Body of pancreas (tissue), 4 donors: Measurements from ENCODE around the gene CFAP157. TPM values are rescaled to one million over a fixed set of nuclear protein-coding genes. Genes with fewer than 3 reads are reported as not detected.
A peak's percentile ranks its signal among the peaks of the same experiment; 100 is the strongest.

Source experiments
- ATAC-seq: fragments of 150-250 bp; one replicate; pipeline ENCODE4 v1.9.1; 2016
- DNase-seq, 4 donors: peaks; one replicate each; pipeline ENCODE4 v3.0.0-alpha.2; 2019
- H3K27ac ChIP-seq, 4 donors: fragments of 200-600 bp; sonication (generic); 1 replicate in 3 of 4; 2 replicates in 1 of 4; pipeline versions ENCODE4 v1.5.1 to v1.6.1; 2016 to 2019; ENCODE audit warnings: mild to moderate bottlenecking in 1 of 4, mixed read lengths in 1 of 4, moderate library complexity in 1 of 4
- H3K27me3 ChIP-seq, 2 donors: fragments of 200-600 bp; sonication (generic); one replicate each; pipeline ENCODE4 v1.6.0; 2016; ENCODE audit warnings: mild to moderate bottlenecking in 1 of 2
- H3K36me3 ChIP-seq, 2 donors: fragments of 200-600 bp; sonication (generic); replicated peaks in 1 of 2; 2 replicates each; pipeline ENCODE4 v1.5.1; 2016; ENCODE audit warnings: low read depth in 2 of 2; ENCODE audit not compliant: insufficient read depth in 1 of 2
- H3K4me1 ChIP-seq: fragments of 200-600 bp; sonication (generic); one replicate; pipeline ENCODE4 v1.6.0; 2016
- H3K4me3 ChIP-seq, 2 donors: fragments of 200-600 bp; sonication (generic); 1 replicate in 1 of 2; 2 replicates in 1 of 2; pipeline ENCODE4 v1.5.1; 2016 to 2019
- H3K9me3 ChIP-seq, 3 donors: fragments of 200-600 bp; sonication (generic); 1 replicate in 2 of 3; 2 replicates in 1 of 3; pipeline ENCODE4 v1.5.1; 2016
- POLR2A ChIP-seq, 3 donors: fragments of 450-650 bp; IDR thresholded peaks; one replicate each; pipeline ENCODE4 v1.6.1; 2016; ENCODE audit warnings: antibody characterized with exemption in 3 of 3, mild to moderate bottlenecking in 2 of 3
- WGBS, 2 donors: methylation state at CpG; one replicate each; pipeline ENCODE4 v1.1.5; 2017; 5-methylcytosine and 5-hydroxymethylcytosine counted together
- intact Hi-C: fragments of 100-400 bp; cut with DNase I; formaldehyde crosslinking; loops from one replicate; pipeline ENCODE4 v1.15.1; 2023
- total RNA-seq, 2 donors: library from RNA; depleted of rRNA; stranded (reverse); fragments of >200 nt; gene quantifications; one replicate each; pipeline ENCODE4 v1.1.0, GENCODE V29; 2016
- TF ChIP-seq, protein P1 (sequence below), 7 experiments: fragments of 450-650 bp in 4 of 7; fragments of 200-600 bp in 3 of 7; sonication (generic) in 3 of 7; IDR thresholded peaks; one replicate each; pipeline ENCODE4 v1.5.1; 2016 to 2019; ENCODE audit warnings: antibody characterized with exemption in 7 of 7

Gene CFAP157
- total RNA-seq, 2 donors from 2014 or later = 2.3 TPM

- DNase-seq = no peak
- WGBS, 2 donors = 88 to 93% methylated on average over 5 to 11 of the region's 11 CpGs
These were observed 5.6 kb downstream of the CFAP157 start for GRCh38 chr9:127712371-127712770.

GRCh38 chr9:127712867-127713266, 6.1 kb downstream of the CFAP157 start:
- H3K36me3 ChIP-seq = no peaks in the 10 kb centered on the region
- H3K27me3 ChIP-seq = no peaks in the 10 kb centered on the region
- intact Hi-C loops = no loop called here
- H3K4me3 ChIP-seq = no peak overlapping the region
- no peak overlapping the region for H3K27ac ChIP-seq
- TF ChIP-seq, protein P1, sequence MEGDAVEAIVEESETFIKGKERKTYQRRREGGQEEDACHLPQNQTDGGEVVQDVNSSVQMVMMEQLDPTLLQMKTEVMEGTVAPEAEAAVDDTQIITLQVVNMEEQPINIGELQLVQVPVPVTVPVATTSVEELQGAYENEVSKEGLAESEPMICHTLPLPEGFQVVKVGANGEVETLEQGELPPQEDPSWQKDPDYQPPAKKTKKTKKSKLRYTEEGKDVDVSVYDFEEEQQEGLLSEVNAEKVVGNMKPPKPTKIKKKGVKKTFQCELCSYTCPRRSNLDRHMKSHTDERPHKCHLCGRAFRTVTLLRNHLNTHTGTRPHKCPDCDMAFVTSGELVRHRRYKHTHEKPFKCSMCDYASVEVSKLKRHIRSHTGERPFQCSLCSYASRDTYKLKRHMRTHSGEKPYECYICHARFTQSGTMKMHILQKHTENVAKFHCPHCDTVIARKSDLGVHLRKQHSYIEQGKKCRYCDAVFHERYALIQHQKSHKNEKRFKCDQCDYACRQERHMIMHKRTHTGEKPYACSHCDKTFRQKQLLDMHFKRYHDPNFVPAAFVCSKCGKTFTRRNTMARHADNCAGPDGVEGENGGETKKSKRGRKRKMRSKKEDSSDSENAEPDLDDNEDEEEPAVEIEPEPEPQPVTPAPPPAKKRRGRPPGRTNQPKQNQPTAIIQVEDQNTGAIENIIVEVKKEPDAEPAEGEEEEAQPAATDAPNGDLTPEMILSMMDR (IDR thresholded peaks at IDR 0.05) = no peak
- no peak for TF ChIP-seq POLR2A (IDR thresholded peaks at IDR 0.05)
- WGBS, 2 donors = 90 to 93% methylated on average over 3 to 10 of the region's 10 CpGs
- ATAC-seq (no peak), DNase-seq (no peak)
- peaks cover 17% of the 10 kb centered on the region for H3K4me1 ChIP-seq
- H3K9me3 ChIP-seq = no peaks in the 10 kb centered on the region

More at GRCh38 chr9:127712371-127712770, 5.6 kb downstream of the CFAP157 start:
- H3K27ac ChIP-seq = no peak overlapping the region
- H3K4me3 ChIP-seq = no peak overlapping the region
- peaks cover 17% of the 10 kb centered on the region for H3K4me1 ChIP-seq
- H3K27me3 ChIP-seq = no peaks in the 10 kb centered on the region
- no peak for TF ChIP-seq POLR2A (IDR thresholded peaks at IDR 0.05)
- TF ChIP-seq, protein P1 (IDR thresholded peaks at IDR 0.05) = no peak
- no peaks in the 10 kb centered on the region for H3K9me3 ChIP-seq
- ATAC-seq = no peak
- intact Hi-C loops = no loop called here
- H3K36me3 ChIP-seq = no peaks in the 10 kb centered on the region

DNA sequence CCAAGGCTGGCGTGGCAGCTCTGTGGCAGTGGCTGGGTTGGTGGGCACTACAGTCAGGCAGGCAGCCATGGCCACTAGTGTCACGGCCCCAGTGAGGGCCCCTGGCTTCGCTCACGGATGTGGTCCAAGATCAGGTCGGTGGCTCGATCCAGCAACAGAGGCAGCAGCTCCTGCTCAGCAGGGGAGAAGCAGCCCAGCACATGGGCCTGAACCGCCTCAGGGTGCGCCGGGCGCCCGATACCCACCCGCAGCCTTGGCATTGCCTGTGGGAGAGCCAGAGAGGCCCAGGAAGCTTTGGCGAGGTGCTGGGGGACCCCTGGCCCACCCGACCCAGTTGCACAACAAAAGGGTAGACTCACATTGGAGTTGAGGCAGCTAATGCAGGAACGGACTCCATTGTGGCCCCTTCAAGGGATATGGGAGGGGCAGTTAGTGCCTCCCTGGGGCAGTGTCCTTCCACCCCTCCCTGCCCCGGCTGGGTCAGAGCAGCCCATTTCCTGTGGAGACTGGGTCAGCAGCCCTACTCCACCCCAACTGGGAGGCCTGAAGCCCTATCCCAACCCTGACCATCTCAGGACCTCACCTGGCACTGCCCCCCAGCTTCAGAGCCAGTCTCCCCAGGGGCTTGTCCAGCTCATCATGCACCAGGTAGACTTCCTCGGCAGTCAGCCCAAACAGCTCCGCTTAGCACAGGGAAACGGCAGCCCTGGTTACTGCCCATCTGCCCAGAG, 7.4 kb downstream of the CFAP157 start:
- DNase-seq = no peak

DNA sequence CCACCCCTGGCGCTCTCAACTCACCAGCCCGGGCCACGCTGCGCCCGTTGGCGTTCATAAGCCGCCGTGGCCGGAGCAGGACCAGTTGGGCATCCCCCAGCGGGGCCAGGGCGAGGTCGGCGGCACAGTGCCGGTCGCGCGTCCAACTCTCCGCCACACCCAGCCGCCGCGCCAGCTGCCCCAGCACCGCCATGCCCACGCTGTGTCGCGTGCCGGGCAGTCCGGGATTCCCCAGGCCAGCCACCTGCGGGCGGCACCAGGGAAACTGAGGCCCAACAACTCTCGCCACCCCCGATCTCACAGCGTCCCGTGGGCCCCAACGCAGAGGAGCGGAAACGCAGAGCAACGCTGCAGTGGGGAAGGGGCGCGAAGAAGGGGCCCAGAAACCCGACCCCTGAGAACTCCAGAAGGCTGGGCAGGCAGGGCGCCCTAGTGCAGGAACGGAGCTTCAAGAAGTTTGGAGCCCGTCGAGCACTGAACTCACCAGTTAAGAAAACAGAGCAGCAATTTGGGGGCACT, 8.2 kb downstream of the CFAP157 start:
- peak in 3 of 4 donors; percentile 42 to 45 (median 44) for DNase-seq
- TF ChIP-seq POLR2A (IDR thresholded peaks at IDR 0.05) = no peak
- TF ChIP-seq, protein P1 (IDR thresholded peaks at IDR 0.05) = no peak
- H3K4me3 ChIP-seq = peak overlapping the region; percentile 77 to 79
- ATAC-seq = peak; percentile 30
- H3K4me1 ChIP-seq = peaks cover 17% of the 10 kb centered on the region
- intact Hi-C loops = no loop called here
- no peaks in the 10 kb centered on the region for H3K27me3 ChIP-seq
- H3K27ac ChIP-seq = peak overlapping the region; percentile 29 to 86 (median 64)
- 0% methylated on average over 44 of the region's 44 CpGs; no CpG with 5 or more reads in 1 of the 2 donors for WGBS, 2 donors
- H3K36me3 ChIP-seq = no peaks in the 10 kb centered on the region
- no peaks in the 10 kb centered on the region for H3K9me3 ChIP-seq

More for the DNA sequence above, 7.4 kb downstream of the CFAP157 start:
- Histone ChIP-seq H3K9me3 (no peaks in the 10 kb centered on the region), H3K36me3 (no peaks in the 10 kb centered on the region), H3K4me3 (no peak overlapping the region), H3K4me1 (peaks cover 17% of the 10 kb centered on the region), H3K27me3 (no peaks in the 10 kb centered on the region), H3K27ac (no peak overlapping the region)
- intact Hi-C loops = no loop called here
- WGBS, 2 donors = 43 to 74% methylated on average over 4 to 7 of the region's 19 CpGs
- TF ChIP-seq, protein P1 (IDR thresholded peaks at IDR 0.05) = no peak
- no peak for TF ChIP-seq POLR2A (IDR thresholded peaks at IDR 0.05)
- no peak for ATAC-seq
